Head of caudate nucleus (tissue), 42 donors: ENCODE results near the gene PARP16.

ENCODE experiments used
- DNase-seq, 42 donors: peaks; one replicate each; pipeline versions ENCODE4 v3.0.0 to v3.0.0-alpha.2; 2020 to 2021; ENCODE audit warnings: mixed read lengths in 7 of 42
- intact Hi-C: fragments of 100-400 bp; cut with DNase I; formaldehyde crosslinking; loops from one replicate; pipeline ENCODE4 v1.15.0; 2022

The PARP16 gene, protein sequence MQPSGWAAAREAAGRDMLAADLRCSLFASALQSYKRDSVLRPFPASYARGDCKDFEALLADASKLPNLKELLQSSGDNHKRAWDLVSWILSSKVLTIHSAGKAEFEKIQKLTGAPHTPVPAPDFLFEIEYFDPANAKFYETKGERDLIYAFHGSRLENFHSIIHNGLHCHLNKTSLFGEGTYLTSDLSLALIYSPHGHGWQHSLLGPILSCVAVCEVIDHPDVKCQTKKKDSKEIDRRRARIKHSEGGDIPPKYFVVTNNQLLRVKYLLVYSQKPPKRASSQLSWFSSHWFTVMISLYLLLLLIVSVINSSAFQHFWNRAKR

GRCh38 chr15:65286704-65287519 is at the start of gene PARP16:
Gene PARP16, minus strand, starts transcription at chr15:65286883. Its CDS starts 457 bp downstream, at chr15:65286426.
- intact Hi-C loops, result no loop called here
- DNase-seq, result peak; percentile 73 to 97 (median 93)

- no peak for DNase-seq
- intact Hi-C loops, result no loop called here
These were observed 48.8 kb upstream of the PARP16 start for GRCh38 chr15:65335278-65336055.

DNA sequence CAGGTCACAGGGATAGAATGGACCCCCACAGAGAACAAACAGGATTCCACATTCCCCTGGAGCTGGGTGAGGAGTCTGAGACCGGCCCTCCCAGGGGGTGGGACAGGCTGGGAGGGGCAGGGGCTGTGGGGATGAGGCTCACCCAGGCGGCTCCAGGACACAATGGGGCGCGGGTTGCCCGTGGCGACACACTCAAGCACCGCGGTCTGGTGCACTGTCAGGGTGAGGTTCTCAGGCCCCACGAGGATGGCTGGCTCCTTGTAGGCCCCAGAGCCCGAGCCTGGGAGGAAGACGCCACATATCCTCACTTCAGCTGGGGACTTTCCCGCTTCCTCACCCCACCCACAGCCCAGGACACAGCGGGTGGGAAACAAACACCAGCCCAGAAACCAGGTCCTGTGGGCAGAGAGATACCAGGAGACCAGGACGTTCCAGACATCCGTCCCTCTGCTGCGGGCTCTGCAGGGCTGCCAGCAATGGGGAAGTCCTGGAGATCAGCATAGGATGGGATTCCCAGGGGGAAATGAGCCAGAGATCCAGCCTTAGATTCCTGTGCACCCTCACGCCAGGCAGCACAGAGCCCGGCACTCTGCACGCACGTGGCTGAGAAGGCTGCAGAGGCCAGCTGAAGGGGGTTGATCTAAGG is 48.0 kb upstream of the PARP16 start:
- intact Hi-C loops, result no loop called here
- no peak for DNase-seq

GRCh38 chr15:65333856-65334255 is 47.2 kb upstream of the PARP16 start:
- peak in 2 of 42 donors; percentile 16 to 20 for DNase-seq
- intact Hi-C loops, result no loop called here

DNA sequence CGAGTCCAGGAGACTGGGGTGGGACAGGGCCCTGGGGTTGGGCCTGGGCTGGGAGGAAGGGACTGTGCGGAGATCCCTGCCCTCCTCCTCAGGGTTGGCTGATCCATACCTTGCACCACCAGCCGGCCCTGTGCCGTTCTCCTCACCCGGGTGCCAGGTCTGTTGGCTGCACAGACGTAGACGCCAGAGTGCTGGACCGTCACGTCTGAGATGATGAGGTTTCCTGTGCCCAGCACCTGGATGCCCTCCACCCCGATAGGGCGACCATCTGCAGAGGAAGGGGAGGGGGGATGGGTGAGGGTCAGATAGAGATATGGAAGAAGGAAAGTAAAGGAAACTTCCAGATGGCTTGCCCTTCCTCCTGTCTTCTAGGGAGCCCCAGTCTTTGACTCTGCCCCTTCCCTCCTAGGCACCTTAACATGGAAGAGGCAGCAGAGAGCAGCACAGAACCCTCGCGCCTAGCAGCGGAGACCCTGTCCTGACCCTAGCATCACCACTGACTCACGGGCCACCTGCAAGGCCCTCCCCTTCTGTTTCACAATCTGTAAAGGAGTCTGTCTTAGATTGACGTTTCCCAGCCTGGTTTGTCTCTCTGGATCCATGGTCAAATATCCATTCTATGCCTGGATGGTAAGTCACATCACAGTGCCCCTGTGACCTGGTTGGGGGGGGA is 46.6 kb upstream of the PARP16 start:
- intact Hi-C loops, result no loop called here
- no peak for DNase-seq

GRCh38 chr15:65332391-65333147 is 45.9 kb upstream of the PARP16 start:
- intact Hi-C loops, result no loop called here
- DNase-seq, result no peak

DNA sequence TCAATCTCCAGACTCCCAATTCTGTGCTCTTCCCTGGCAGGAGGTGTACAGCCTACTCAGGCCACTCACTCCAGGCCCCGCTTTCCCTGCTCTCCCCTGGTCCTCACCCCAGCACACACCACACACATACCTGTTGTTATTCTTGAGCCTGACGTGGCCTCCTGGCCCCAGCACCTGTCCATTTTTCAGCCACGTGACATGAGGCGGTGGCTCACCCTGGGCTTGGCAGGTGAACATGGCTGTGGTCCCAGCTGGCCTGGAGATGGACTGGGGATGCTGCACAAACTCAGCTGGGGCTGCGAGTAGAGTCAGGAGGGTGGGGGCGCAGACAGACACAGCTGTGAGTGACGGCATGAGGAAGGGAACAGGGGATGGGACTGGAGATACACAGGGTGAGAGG is 45.1 kb upstream of the PARP16 start:
- DNase-seq, result no peak
- intact Hi-C loops, result no loop called here

GRCh38 chr15:65330934-65331645 is 44.4 kb upstream of the PARP16 start:
- no peak for DNase-seq
- intact Hi-C loops, result no loop called here

DNA sequence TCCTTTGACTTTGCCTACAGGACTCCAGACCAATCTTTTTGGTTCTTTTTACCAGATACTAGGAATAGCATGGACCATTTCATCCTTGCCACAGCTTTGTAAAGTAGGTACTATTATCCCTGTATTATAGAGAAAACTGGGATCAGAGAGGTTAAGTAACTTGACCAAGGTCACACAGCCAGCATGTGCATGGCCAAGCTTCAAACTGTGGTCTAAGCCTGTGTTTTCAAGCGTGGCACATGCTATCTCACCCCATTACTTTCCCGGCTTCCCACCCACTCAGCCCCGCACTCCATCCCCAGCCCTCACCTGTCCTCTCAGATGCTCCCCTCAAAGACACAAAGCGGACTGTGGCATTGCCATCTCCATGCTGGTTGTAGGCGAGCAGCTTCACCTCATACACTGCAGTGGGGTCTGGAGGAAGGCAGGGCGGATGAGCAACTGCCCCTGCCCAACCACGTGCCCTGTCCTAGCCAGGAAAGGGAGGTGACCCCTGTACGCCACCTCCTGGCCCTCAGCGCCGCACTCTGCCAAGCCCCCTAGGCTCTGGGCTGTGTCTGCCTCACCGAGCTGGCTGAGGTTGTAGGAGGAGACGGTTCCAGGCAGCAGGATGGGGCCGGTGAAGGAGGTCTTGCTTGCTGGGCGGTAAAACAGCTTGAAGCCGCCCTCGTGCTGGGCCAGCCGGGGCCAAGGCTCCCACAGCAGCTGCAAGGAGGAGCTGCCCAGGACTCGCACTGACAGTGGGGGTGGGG is 43.5 kb upstream of the PARP16 start:
- intact Hi-C loops, result no loop called here
- no peak for DNase-seq

GRCh38 chr15:65329288-65329983 is 42.8 kb upstream of the PARP16 start:
- DNase-seq, result no peak
- intact Hi-C loops, result no loop called here

GRCh38 chr15:65328506-65329287 is 42.0 kb upstream of the PARP16 start:
- intact Hi-C loops, result no loop called here
- DNase-seq, result no peak

DNA sequence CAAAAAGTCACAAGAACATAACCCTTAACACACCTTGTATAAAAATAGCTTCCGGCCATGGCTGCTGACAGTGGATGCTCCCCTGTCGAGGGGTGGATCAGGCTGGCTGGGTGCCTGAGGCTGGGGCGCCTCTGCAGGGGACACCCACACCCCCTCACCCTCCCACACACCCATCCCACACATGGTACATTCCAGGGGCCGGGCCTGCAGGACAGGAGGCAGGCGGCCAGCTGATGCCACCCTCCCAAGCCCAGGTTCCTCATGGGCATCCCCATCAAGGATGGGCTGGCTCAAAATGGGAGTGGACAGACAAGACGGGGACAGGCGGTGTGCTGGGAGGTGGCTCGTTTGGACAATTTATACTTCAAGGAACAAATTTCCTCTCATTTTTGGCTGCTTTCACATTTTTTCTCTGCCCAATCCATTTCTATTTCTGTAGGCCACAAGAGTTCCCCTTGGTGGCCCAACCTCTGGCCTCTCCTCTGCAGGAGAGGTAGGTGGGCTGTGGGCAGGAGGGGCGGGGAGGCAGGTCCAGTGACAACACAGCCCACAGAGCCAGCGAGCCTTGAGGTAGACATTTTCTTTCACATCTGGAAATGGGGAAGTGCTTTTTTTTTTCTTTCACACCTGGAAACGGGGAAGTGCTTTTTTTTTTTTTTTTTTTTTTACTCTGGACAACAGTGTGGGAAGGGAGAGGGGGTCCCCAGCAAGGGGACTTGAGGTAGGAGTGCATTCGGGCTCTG is 41.1 kb upstream of the PARP16 start:
- intact Hi-C loops, result no loop called here
- no peak for DNase-seq

DNA sequence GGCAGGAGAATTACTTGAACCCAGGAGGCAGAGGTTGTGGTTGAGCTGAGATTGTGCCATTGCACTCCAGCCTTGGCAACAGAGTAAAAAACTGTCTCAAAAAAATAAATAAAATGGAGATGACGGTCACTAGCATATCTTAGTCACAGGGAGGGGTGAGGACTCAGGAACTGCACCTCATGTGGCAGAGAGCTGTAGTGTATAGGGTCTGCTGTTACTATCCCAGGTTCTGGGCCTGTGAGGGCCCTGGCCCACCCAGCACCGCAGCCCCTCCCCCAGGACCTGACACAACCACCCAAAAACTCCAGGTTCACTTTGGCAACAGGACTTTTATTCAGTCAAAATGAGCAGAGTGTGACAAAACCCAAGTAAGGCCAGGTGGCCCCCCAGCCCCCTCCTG is 40.1 kb upstream of the PARP16 start:
- DNase-seq, result no peak
- intact Hi-C loops, result no loop called here

DNA sequence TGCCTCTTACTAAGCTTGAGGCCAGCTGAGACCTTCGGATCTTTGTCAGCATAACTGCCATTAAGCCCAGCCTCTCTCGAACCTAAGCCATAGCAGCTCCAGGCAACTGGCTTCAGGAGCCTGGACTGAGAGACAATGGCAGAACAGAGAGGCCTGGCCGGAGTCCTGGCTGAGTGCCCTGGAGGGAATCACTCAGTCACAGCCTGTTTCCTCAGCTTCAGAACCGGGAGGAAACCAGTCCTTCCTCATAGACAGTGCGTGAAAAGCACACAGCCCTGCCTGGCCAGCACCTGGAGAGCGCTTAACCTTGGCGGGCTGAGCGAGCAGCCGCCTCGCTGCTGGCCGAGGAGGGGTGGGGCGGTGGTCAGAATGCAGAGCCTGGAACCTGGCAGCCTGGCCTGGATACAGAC is 39.4 kb upstream of the PARP16 start:
- DNase-seq, result peak in 41 of 42 donors; percentile 30 to 84 (median 63)
- intact Hi-C loops, result no loop called here
